Ovary (tissue), 9 donors: Measurements from ENCODE around the gene ADAMTS17. TPM values are rescaled to one million over a fixed set of nuclear protein-coding genes. Genes with fewer than 3 reads are reported as not detected.

Source experiments
- DNase-seq, 5 donors: peaks; one replicate each; pipeline ENCODE4 v3.0.0-alpha.2; 2019 to 2020
- H3K27ac ChIP-seq, 2 donors: fragments of 200-600 bp; one replicate each; pipeline versions ENCODE4 v1.5.1 to v1.8.0; 2019 to 2022
- H3K27me3 ChIP-seq: fragments of 200-600 bp; one replicate; pipeline ENCODE4 v1.8.0; 2022
- H3K36me3 ChIP-seq: fragments of 200-600 bp; sonication (generic); one replicate; pipeline ENCODE4 v1.5.1; 2019
- H3K4me1 ChIP-seq: one replicate; pipeline ENCODE4 v1.8.1; 2013; ENCODE audit warnings: mild to moderate bottlenecking, moderate library complexity; ENCODE audit not compliant: insufficient read depth
- H3K4me3 ChIP-seq: fragments of 200-600 bp; sonication (generic); one replicate; pipeline ENCODE4 v1.5.1; 2017
- H3K9me3 ChIP-seq, 2 donors: fragments of 200-600 bp in 1 of 2; sonication (generic) in 1 of 2; one replicate each; pipeline versions ENCODE4 v1.5.1 to v1.8.1; 2013 to 2019; ENCODE audit warnings: mild to moderate bottlenecking in 1 of 2, moderate library complexity in 1 of 2
- EP300 ChIP-seq: sonication (generic); formaldehyde crosslinking; IDR thresholded peaks from one replicate; pipeline ENCODE4 v1.6.1; 2017; ENCODE audit warnings: antibody characterized with exemption
- POLR2A ChIP-seq: fragments of 450-650 bp; IDR thresholded peaks from one replicate; pipeline ENCODE4 v1.6.1; 2017; ENCODE audit warnings: antibody characterized with exemption, mild to moderate bottlenecking, moderate library complexity
- WGBS, 3 donors: extraction: QIAGEN DNeasy Blood & Tissue Kit in 1 of 3; methylation state at CpG; one replicate each; pipeline versions ENCODE4 v1.1.5 to v1.1.7; 2013 to 2017; 5-methylcytosine and 5-hydroxymethylcytosine counted together
- intact Hi-C, 4 donors: fragments of 100-400 bp; cut with DNase I; formaldehyde crosslinking; loops; one replicate each; pipeline versions ENCODE4 v1.11.0 to v1.15.1; 2022 to 2023
- polyA plus RNA-seq, 2 donors: library from polyadenylated mRNA; stranded (reverse); fragments of 200-250 nt in 1 of 2; fragments of 350-450 nt in 1 of 2; fragmentation: Illumina TruSeq in 1 of 2; extraction: RNeasy Lipid Tissue Mini Kit (QIAGEN cat#74804) in 1 of 2; gene quantifications; one replicate each; pipeline ENCODE4 v1.2.3, GENCODE V29; 2013 to 2014
- total RNA-seq, 7 donors: library from RNA; depleted of rRNA in 2 of 7; stranded (reverse); fragments of >200 nt in 2 of 7; fragmentation: NEBNext Ultra II Directional in 3 of 7; extraction: Animal tissue kit (Norgen Biotek cat#: 25700) in 3 of 7; gene quantifications; one replicate each; pipeline versions ENCODE4 v1.1.0 to v1.2.4, GENCODE V29; 2016 to 2023
- TF ChIP-seq, protein P1 (sequence below), 3 donors: fragments of 450-650 bp in 2 of 3; fragments of 200-600 bp in 1 of 3; IDR thresholded peaks; one replicate each; pipeline versions ENCODE4 v1.5.1 to v1.8.0; 2016 to 2022; ENCODE audit warnings: antibody characterized with exemption in 3 of 3, mild to moderate bottlenecking in 1 of 3
- donor health status: DM: no; HTN: no; CAD: no; lungs with moderate emphysema.
- donor health status: DM: no; HTN: no; CAD: no.
- donor health status: Bipolar disorder and iron deficiency.
- donor health status: DM: yes; HTN: yes; CAD: no.
- donor health status: DM: no; HTN: no; CAD: no.
- donor health status: DM: yes; HTN: yes; CAD: no.

The ADAMTS17 gene
- total and polyA plus RNA-seq, 9 donors, result 1.3 to 11.3 (median 5.9) TPM

- Histone ChIP-seq H3K36me3 (no peaks in the 10 kb centered on the region), H3K27me3 (no peaks in the 10 kb centered on the region), H3K4me1 (no peaks in the 10 kb centered on the region), H3K27ac (no peak overlapping the region), H3K4me3 (no peak overlapping the region), H3K9me3 (no peaks in the 10 kb centered on the region)
- 62 to 68% (median 64%) methylated on average over 12 of the region's 12 CpGs for WGBS, 3 donors
- TF ChIP-seq, protein P1, sequence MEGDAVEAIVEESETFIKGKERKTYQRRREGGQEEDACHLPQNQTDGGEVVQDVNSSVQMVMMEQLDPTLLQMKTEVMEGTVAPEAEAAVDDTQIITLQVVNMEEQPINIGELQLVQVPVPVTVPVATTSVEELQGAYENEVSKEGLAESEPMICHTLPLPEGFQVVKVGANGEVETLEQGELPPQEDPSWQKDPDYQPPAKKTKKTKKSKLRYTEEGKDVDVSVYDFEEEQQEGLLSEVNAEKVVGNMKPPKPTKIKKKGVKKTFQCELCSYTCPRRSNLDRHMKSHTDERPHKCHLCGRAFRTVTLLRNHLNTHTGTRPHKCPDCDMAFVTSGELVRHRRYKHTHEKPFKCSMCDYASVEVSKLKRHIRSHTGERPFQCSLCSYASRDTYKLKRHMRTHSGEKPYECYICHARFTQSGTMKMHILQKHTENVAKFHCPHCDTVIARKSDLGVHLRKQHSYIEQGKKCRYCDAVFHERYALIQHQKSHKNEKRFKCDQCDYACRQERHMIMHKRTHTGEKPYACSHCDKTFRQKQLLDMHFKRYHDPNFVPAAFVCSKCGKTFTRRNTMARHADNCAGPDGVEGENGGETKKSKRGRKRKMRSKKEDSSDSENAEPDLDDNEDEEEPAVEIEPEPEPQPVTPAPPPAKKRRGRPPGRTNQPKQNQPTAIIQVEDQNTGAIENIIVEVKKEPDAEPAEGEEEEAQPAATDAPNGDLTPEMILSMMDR (IDR thresholded peaks at IDR 0.05), result no peak
- TF ChIP-seq EP300 (no peak), POLR2A (no peak)
- intact Hi-C loops, result no loop called here
- DNase-seq, result no peak
Measured at GRCh38 chr15:100175406-100176114, 166.2 kb downstream of the ADAMTS17 start.

DNA sequence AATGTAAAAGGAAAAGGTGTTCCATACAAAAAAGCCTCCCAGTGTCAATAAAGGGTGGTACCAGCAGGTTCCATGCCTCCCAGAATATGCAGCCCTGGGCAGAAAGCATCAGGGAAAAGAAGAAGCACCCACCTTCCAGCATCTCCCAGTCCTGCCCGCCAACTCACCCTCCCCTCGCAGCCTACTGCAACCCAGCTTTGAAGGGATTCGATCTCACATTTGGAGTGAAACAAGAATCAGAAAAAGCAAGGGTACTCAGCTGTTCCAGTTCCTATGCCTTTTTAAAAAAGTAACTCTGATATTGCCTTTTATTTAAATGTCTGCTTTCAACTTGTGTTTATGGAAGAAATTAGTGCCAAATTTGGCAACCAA is 166.9 kb downstream of the ADAMTS17 start:
- Histone ChIP-seq H3K27ac (no peak overlapping the region), H3K9me3 (no peaks in the 10 kb centered on the region), H3K36me3 (no peaks in the 10 kb centered on the region), H3K27me3 (no peaks in the 10 kb centered on the region), H3K4me3 (no peak overlapping the region), H3K4me1 (no peaks in the 10 kb centered on the region)
- WGBS, 3 donors, result 93 to 96% (median 96%) methylated on average over 3 of the region's 3 CpGs
- DNase-seq, result no peak
- intact Hi-C loops, result no loop called here
- TF ChIP-seq POLR2A, result no peak
- no peak for TF ChIP-seq EP300
- TF ChIP-seq, protein P1 (IDR thresholded peaks at IDR 0.05), result no peak

GRCh38 chr15:100174159-100174903 is 167.4 kb downstream of the ADAMTS17 start:
- intact Hi-C loops, result no loop called here
- Histone ChIP-seq H3K36me3 (no peaks in the 10 kb centered on the region), H3K4me1 (no peaks in the 10 kb centered on the region), H3K9me3 (no peaks in the 10 kb centered on the region), H3K4me3 (no peak overlapping the region), H3K27ac (no peak overlapping the region), H3K27me3 (no peaks in the 10 kb centered on the region)
- DNase-seq, result no peak
- WGBS, 3 donors, result 45 to 51% (median 49%) methylated on average over 7 of the region's 7 CpGs
- TF ChIP-seq, protein P1 (IDR thresholded peaks at IDR 0.05), result no peak
- TF ChIP-seq POLR2A (no peak), EP300 (no peak)

- DNase-seq, result no peak
- H3K27me3 ChIP-seq, result no peaks in the 10 kb centered on the region
- intact Hi-C loops, result no loop called here
- no peaks in the 10 kb centered on the region for H3K9me3 ChIP-seq
- H3K4me3 ChIP-seq, result no peak overlapping the region
- WGBS, 3 donors, result 95 to 97% (median 96%) methylated on average over 7 of the region's 7 CpGs
- no peak for TF ChIP-seq POLR2A
- TF ChIP-seq, protein P1 (IDR thresholded peaks at IDR 0.05), result no peak
- TF ChIP-seq EP300, result no peak
- no peak overlapping the region for H3K27ac ChIP-seq
- H3K36me3 ChIP-seq, result no peaks in the 10 kb centered on the region
- H3K4me1 ChIP-seq, result no peaks in the 10 kb centered on the region
Measured at GRCh38 chr15:100172356-100173024, 169.3 kb downstream of the ADAMTS17 start.
